IMR-90 (cell line): ENCODE data around the gene EFNA5. TPM values are rescaled to one million over a fixed set of nuclear protein-coding genes. Genes with fewer than 3 reads are reported as not detected.

Source experiments
- ATAC-seq: fragments of 200-7000 bp; cut with Tn5 transposase; 2 replicates; pipeline ENCODE4 v1.9.1; 2020; ENCODE audit warnings: low read depth, mild to moderate bottlenecking, moderate library complexity
- BruUV-seq: library from RNA; stranded (reverse); fragments of 400-500 nt; replicated peaks from 2 replicates; lab custom pipeline; 2021; lab: Mats Ljungman, UMichigan
- CTCF ChIA-PET: fragments of 300-600 bp; formaldehyde crosslinking; extraction: SDS; loops from one replicate; lab custom pipeline; 2021; ENCODE audit warnings: antibody characterized with exemption; lab: Yijun Ruan, JAX
- POLR2A ChIA-PET: fragments of 300-600 bp; sonication (Branson Sonifier 250); formaldehyde crosslinking; loops from one replicate; lab custom pipeline; 2022; ENCODE audit warnings: antibody characterized with exemption; ENCODE audit not compliant: unreplicated experiment; lab: Charles Lee
- DNase-seq: peaks from one replicate; pipeline ENCODE4 v3.0.0; 2013
- H2AFZ ChIP-seq: replicated peaks from 2 replicates; pipeline ENCODE3; 2013; ENCODE audit warnings: low read length, mild to moderate bottlenecking; ENCODE audit not compliant: poor library complexity
- H2AK5ac ChIP-seq: 2 replicates; pipeline ENCODE4 v1.6.1; 2013; ENCODE audit warnings: low read depth, low read length, inconsistent platforms
- H2AK9ac ChIP-seq: replicated peaks from 2 replicates; pipeline ENCODE3; 2013; ENCODE audit warnings: mild to moderate bottlenecking, low read depth, low read length, moderate library complexity; ENCODE audit not compliant: poor library complexity
- H2BK120ac ChIP-seq: 2 replicates; pipeline ENCODE4 v1.6.1; 2013; ENCODE audit warnings: low read depth, low read length, inconsistent platforms
- H2BK15ac ChIP-seq: 3 replicates; pipeline ENCODE4 v1.6.1; 2013; ENCODE audit warnings: low read depth, low read length, inconsistent platforms
- H2BK20ac ChIP-seq: 2 replicates; pipeline ENCODE4 v1.6.1; 2013; ENCODE audit warnings: low read depth, mild to moderate bottlenecking, inconsistent platforms, low read length, moderate library complexity
- H2BK5ac ChIP-seq: 2 replicates; pipeline ENCODE4 v1.6.1; 2013; ENCODE audit warnings: mild to moderate bottlenecking, low read depth, low read length, inconsistent platforms; ENCODE audit not compliant: poor library complexity, severe bottlenecking
- H3K14ac ChIP-seq: replicated peaks from 2 replicates; pipeline ENCODE4 v1.6.1; 2013; ENCODE audit warnings: low read depth, low read length, inconsistent platforms
- H3K18ac ChIP-seq: 2 replicates; pipeline ENCODE4 v1.6.1; 2013; ENCODE audit warnings: low read depth, low read length, control low read depth
- H3K23ac ChIP-seq: 2 replicates; pipeline ENCODE4 v1.6.1; 2013; ENCODE audit warnings: low read depth, low read length, inconsistent platforms
- H3K27ac ChIP-seq: 2 replicates; pipeline ENCODE4 v1.5.1; 2013; ENCODE audit warnings: mild to moderate bottlenecking, control low read depth, low read length; ENCODE audit not compliant: insufficient read depth
- H3K27me3 ChIP-seq: 2 replicates; pipeline ENCODE4 v1.6.1; 2013; ENCODE audit warnings: low read length; ENCODE audit not compliant: control insufficient read depth, insufficient read depth
- H3K36me3 ChIP-seq: 2 replicates; pipeline ENCODE4 v1.6.1; 2013; ENCODE audit warnings: low read length, mixed read lengths; ENCODE audit not compliant: control insufficient read depth, insufficient read depth
- H3K4ac ChIP-seq: 2 replicates; pipeline ENCODE4 v1.6.1; 2013; ENCODE audit warnings: low read depth, low read length, inconsistent platforms
- H3K4me1 ChIP-seq: 2 replicates; pipeline ENCODE4 v1.6.1; 2013; ENCODE audit warnings: low read length, mixed read lengths; ENCODE audit not compliant: control insufficient read depth, insufficient read depth
- H3K4me2 ChIP-seq: 2 replicates; pipeline ENCODE4 v1.6.1; 2013; ENCODE audit warnings: low read depth, mild to moderate bottlenecking, control low read depth, low read length, moderate library complexity
- H3K4me3 ChIP-seq: 2 replicates; pipeline ENCODE4 v1.5.1; 2013; ENCODE audit warnings: low read depth, mild to moderate bottlenecking, control low read depth, low read length, moderate library complexity; ENCODE audit not compliant: insufficient read depth
- H3K56ac ChIP-seq: 2 replicates; pipeline ENCODE4 v1.6.1; 2013; ENCODE audit warnings: low read length, inconsistent platforms; ENCODE audit not compliant: insufficient read depth; ENCODE audit errors: extremely low read depth
- H3K79me1 ChIP-seq, 2 experiments: 2 replicates each; pipeline ENCODE4 v1.6.1; 2013; ENCODE audit warnings: low read length in 2 of 2, inconsistent platforms in 1 of 2, low read depth in 1 of 2
- H3K9ac ChIP-seq: 2 replicates; pipeline ENCODE4 v1.6.1; 2013; ENCODE audit warnings: low read depth, low read length, control low read depth
- H3K9me1 ChIP-seq: 2 replicates; pipeline ENCODE4 v1.6.1; 2013; ENCODE audit warnings: low read length, inconsistent platforms; ENCODE audit not compliant: insufficient read depth
- H3K9me3 ChIP-seq: 2 replicates; pipeline ENCODE4 v1.6.1; 2013; ENCODE audit warnings: low read length; ENCODE audit not compliant: control insufficient read depth, insufficient read depth
- H4K20me1 ChIP-seq: 2 replicates; pipeline ENCODE4 v1.6.1; 2013; ENCODE audit warnings: low read length, inconsistent platforms; ENCODE audit not compliant: insufficient read depth
- H4K5ac ChIP-seq: 2 replicates; pipeline ENCODE4 v1.6.1; 2013; ENCODE audit warnings: mild to moderate bottlenecking, low read depth, low read length, control low read depth
- H4K8ac ChIP-seq, 2 experiments: 2 replicates each; pipeline ENCODE4 v1.6.1; 2013; ENCODE audit warnings: low read depth in 2 of 2, low read length in 2 of 2, control low read depth in 1 of 2, inconsistent platforms in 1 of 2
- H4K91ac ChIP-seq: 2 replicates; pipeline ENCODE4 v1.6.1; 2013; ENCODE audit warnings: low read depth, low read length, inconsistent platforms; ENCODE audit not compliant: insufficient read depth
- ELK1 ChIP-seq: fragments of 150-350 bp; IDR thresholded peaks from 2 replicates; pipeline ENCODE4 v1.6.1; 2016; ENCODE audit warnings: low read depth, mild to moderate bottlenecking, low read length, moderate library complexity, borderline replicate concordance
- MAZ ChIP-seq: IDR thresholded peaks from 2 replicates; pipeline ENCODE4 v1.6.1; 2012; ENCODE audit warnings: low read depth, mild to moderate bottlenecking, low read length, improper control_type of control experiment, moderate library complexity, borderline replicate concordance
- POLR2A ChIP-seq: IDR thresholded peaks from 2 replicates; pipeline ENCODE4 v1.6.1; 2012; ENCODE audit warnings: mild to moderate bottlenecking, low read depth, low read length
- WGBS, 2 experiments: methylation state at CpG; one replicate each; pipeline versions ENCODE4 v1.1.5 to v1.1.7; 2013; ENCODE audit warnings: missing lambda C conversion rate in 2 of 2; ENCODE audit not compliant: insufficient read length in 1 of 2; ENCODE audit errors: extremely low coverage in 2 of 2; 5-methylcytosine and 5-hydroxymethylcytosine counted together
- dilution Hi-C: fragments of 300-500 bp; cut with HindIII; formaldehyde crosslinking; loops from one replicate; pipeline ENCODE4 v1.14.3; 2018; ENCODE audit warnings: low sequenced_read_pairs; ENCODE audit not compliant: unreplicated experiment
- in situ Hi-C: fragments of 300-500 bp; cut with MboI; formaldehyde crosslinking; loops from 3 replicates; pipeline ENCODE4 v1.14.3; 2019; ENCODE audit warnings: low sequenced_read_pairs, inconsistent platforms, mixed read lengths
- intact Hi-C: fragments of 100-400 bp; cut with micrococcal nuclease; formaldehyde crosslinking; loops from 2 replicates; pipeline ENCODE4 v1.10.0; 2022
- polyA plus RNA-seq, 3 experiments: library from polyadenylated mRNA; depleted of rRNA; stranded (reverse); fragments of >200 nt; gene quantifications; 2 replicates each; pipeline ENCODE4 v1.2.3, GENCODE V29; 2012; ENCODE audit warnings: low replicate concordance in 1 of 3
- total RNA-seq: library from RNA; depleted of rRNA; stranded (reverse); fragments of >200 nt; gene quantifications from 2 replicates; pipeline ENCODE4 v1.2.3, GENCODE V29; 2012
- TF ChIP-seq, protein P1 (sequence below): conservative IDR thresholded peaks from 2 replicates; pipeline ENCODE4 v1.5.1; 2012; ENCODE audit warnings: mild to moderate bottlenecking, low read depth, low read length, improper control_type of control experiment

The EFNA5 gene
- total and polyA plus RNA-seq, 2 of the 4 experiments (the other 2 are of a cell fraction), result 1.5 to 1.6 TPM

DNA sequence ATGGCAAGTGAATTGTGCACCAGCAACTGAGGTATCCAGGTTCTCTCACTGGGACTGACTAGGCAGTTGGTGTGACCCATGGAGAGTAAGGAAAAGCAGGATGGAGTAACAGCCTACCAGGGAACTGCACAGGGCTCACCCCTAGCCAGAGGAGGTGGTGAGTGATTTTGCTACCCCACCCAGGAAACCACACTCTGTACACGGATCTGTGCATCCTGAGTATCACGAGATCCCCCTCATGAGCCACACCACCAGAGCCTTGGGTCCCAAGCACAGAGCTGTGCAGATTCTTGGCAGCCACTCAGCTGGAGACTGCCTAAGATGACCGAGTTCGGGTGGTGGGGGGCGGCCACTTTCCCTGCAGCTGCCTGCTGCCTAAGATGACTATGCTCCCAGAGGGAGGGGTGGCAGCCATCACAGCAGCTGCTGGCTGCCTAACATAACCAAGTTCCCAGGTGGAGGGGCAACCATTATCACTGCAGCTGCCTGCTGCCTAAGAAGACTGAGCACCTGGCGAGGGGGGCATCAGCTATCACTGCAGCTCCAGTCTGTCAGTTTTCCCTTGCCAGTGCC, 48.4 kb upstream of the EFNA5 start:
- no TSS peak for BruUV-seq

More for the DNA sequence above, 48.4 kb upstream of the EFNA5 start:
- Histone ChIP-seq H4K20me1 (no peaks in the 10 kb centered on the region), H4K91ac (no peak overlapping the region), H3K9me3 (no peaks in the 10 kb centered on the region), H2AK5ac (no peak overlapping the region), H2AK9ac (no peak overlapping the region), H3K18ac (no peak overlapping the region), H2BK20ac (no peak overlapping the region), H3K56ac (no peak overlapping the region), H3K4ac (no peak overlapping the region), H3K27ac (no peak overlapping the region), H3K79me1 (no peaks in the 10 kb centered on the region), H3K23ac (no peak overlapping the region), H3K4me1 (no peaks in the 10 kb centered on the region), H2BK15ac (no peak overlapping the region), H4K5ac (no peak overlapping the region), H2BK5ac (no peak overlapping the region), H2AFZ (no peak overlapping the region), H4K8ac (no peak overlapping the region), H3K9ac (no peak overlapping the region), H3K14ac (no peak overlapping the region), H3K36me3 (no peaks in the 10 kb centered on the region), H2BK120ac (no peak overlapping the region), H3K9me1 (no peaks in the 10 kb centered on the region), H3K27me3 (no peaks in the 10 kb centered on the region), H3K4me2 (no peak overlapping the region), H3K4me3 (no peak overlapping the region)
- POLR2A ChIA-PET, result no interaction called here
- in situ Hi-C loops (no loop called here), dilution Hi-C loops (no loop called here), intact Hi-C loops (no loop called here)
- ATAC-seq (no peak), DNase-seq (no peak)
- CTCF ChIA-PET, result no interaction called here
- TF ChIP-seq MAZ (no peak), ELK1 (no peak), POLR2A (no peak)
- TF ChIP-seq, protein P1, sequence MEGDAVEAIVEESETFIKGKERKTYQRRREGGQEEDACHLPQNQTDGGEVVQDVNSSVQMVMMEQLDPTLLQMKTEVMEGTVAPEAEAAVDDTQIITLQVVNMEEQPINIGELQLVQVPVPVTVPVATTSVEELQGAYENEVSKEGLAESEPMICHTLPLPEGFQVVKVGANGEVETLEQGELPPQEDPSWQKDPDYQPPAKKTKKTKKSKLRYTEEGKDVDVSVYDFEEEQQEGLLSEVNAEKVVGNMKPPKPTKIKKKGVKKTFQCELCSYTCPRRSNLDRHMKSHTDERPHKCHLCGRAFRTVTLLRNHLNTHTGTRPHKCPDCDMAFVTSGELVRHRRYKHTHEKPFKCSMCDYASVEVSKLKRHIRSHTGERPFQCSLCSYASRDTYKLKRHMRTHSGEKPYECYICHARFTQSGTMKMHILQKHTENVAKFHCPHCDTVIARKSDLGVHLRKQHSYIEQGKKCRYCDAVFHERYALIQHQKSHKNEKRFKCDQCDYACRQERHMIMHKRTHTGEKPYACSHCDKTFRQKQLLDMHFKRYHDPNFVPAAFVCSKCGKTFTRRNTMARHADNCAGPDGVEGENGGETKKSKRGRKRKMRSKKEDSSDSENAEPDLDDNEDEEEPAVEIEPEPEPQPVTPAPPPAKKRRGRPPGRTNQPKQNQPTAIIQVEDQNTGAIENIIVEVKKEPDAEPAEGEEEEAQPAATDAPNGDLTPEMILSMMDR, result no peak
- WGBS, 2 experiments, result 75% methylated on average over 4 of the region's 6 CpGs; no CpG with 5 or more reads in 1 of the 2 experiments
